ENCODE measurements around the gene ZSCAN5C.

DNA sequence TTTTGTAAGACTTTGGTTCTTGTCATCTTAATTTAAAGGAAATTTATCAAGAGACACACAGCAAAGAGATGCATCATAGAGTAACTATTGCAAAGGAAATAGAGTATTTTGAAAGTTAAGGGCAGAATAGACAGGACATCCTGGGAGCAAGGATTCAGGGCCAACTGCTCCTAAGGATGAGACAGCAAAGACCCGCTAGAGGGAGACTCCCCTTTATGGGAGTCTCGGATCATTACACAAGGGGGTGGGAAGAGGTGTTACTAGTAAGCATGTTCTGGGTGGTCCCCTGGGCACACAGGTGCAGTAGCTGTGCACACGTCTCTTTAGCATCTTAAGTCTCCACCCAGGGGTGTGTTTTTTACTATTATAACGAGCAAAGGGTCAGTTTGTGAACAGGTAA is 9.6 kb downstream of the ZSCAN5C start:
- no peak for TF ChIP-seq TARDBP (IDR thresholded peaks at IDR 0.05)
- TF ChIP-seq BHLHE40 (IDR thresholded peaks at IDR 0.05; ENCODE audit: borderline replicate concordance) = no peak
- no peak for TF ChIP-seq ELF4 (IDR thresholded peaks at IDR 0.05)
- no peak for TF ChIP-seq SP1 (IDR thresholded peaks at IDR 0.05)
- TF ChIP-seq SUZ12 (IDR thresholded peaks at IDR 0.05) = no peak

All from HEK293T (cell line).